HEK293T (cell line): ENCODE measurements around the gene SPRR2D.

Source experiments
- CTCF ChIA-PET: fragments of 350-600 bp; formaldehyde crosslinking; extraction: SDS; loops from one replicate; lab custom pipeline; 2021; ENCODE audit warnings: antibody characterized with exemption, inconsistent platforms; lab: Yijun Ruan, JAX
- POLR2A ChIA-PET: fragments of 350-600 bp; formaldehyde crosslinking; extraction: SDS; loops from one replicate; lab custom pipeline; 2020; ENCODE audit warnings: antibody characterized with exemption, inconsistent platforms; lab: Yijun Ruan, JAX
- DNase-seq: peaks from one replicate; pipeline ENCODE4 v3.0.0; 2012; ENCODE audit warnings: mixed read lengths; ENCODE audit errors: extremely low spot score
- ARNT ChIP-seq: fragments of 450-650 bp; IDR thresholded peaks from 2 replicates; pipeline ENCODE4 v1.6.1; 2017; ENCODE audit warnings: mild to moderate bottlenecking
- BHLHE40 ChIP-seq: fragments of 450-650 bp; IDR thresholded peaks from 2 replicates; pipeline ENCODE4 v1.6.1; 2016; ENCODE audit warnings: mild to moderate bottlenecking, moderate library complexity, borderline replicate concordance
- CTBP1 ChIP-seq: fragments of 450-650 bp; IDR thresholded peaks from 2 replicates; pipeline ENCODE4 v1.6.1; 2016; ENCODE audit warnings: borderline replicate concordance
- ELF4 ChIP-seq: fragments of 450-650 bp; IDR thresholded peaks from 2 replicates; pipeline ENCODE4 v1.6.1; 2017; ENCODE audit warnings: antibody characterized with exemption
- FOXA1 ChIP-seq: fragments of 450-650 bp; IDR thresholded peaks from 2 replicates; pipeline ENCODE4 v1.6.1; 2016; ENCODE audit warnings: mild to moderate bottlenecking
- FOXK2 ChIP-seq: fragments of 450-650 bp; IDR thresholded peaks from 2 replicates; pipeline ENCODE4 v1.6.1; 2016; ENCODE audit warnings: mild to moderate bottlenecking
- FOXM1 ChIP-seq: fragments of 450-650 bp; IDR thresholded peaks from 2 replicates; pipeline ENCODE4 v1.6.1; 2017; ENCODE audit warnings: mild to moderate bottlenecking, borderline replicate concordance
- HDGF ChIP-seq: fragments of 450-650 bp; IDR thresholded peaks from 2 replicates; pipeline ENCODE4 v1.6.1; 2017; ENCODE audit warnings: antibody characterized with exemption, borderline replicate concordance
- L3MBTL2 ChIP-seq: fragments of 450-650 bp; conservative IDR thresholded peaks from 2 replicates; pipeline ENCODE4 v1.6.1; 2016; ENCODE audit warnings: mild to moderate bottlenecking
- LEF1 ChIP-seq: fragments of 450-650 bp; IDR thresholded peaks from 2 replicates; pipeline ENCODE4 v1.6.1; 2017; ENCODE audit warnings: mild to moderate bottlenecking, borderline replicate concordance
- NFRKB ChIP-seq: fragments of 450-650 bp; IDR thresholded peaks from 2 replicates; pipeline ENCODE4 v1.6.1; 2016; ENCODE audit warnings: mild to moderate bottlenecking, moderate library complexity
- PKNOX1 ChIP-seq: fragments of 450-650 bp; IDR thresholded peaks from 2 replicates; pipeline ENCODE4 v1.6.1; 2016
- SP1 ChIP-seq: fragments of 450-650 bp; IDR thresholded peaks from 2 replicates; pipeline ENCODE4 v1.6.1; 2017
- SUZ12 ChIP-seq: fragments of 450-650 bp; IDR thresholded peaks from 2 replicates; pipeline ENCODE4 v1.6.1; 2016; ENCODE audit warnings: mild to moderate bottlenecking
- TARDBP ChIP-seq: fragments of 450-650 bp; IDR thresholded peaks from 2 replicates; pipeline ENCODE4 v1.6.1; 2016
- ZNF384 ChIP-seq: fragments of 450-650 bp; IDR thresholded peaks from 2 replicates; pipeline ENCODE4 v1.6.1; 2016

The SPRR2D gene

GRCh38 chr1:152997901-152998300 is 43.0 kb downstream of the SPRR2D start:
- TF ChIP-seq FOXK2 (no peak), NFRKB (no peak), PKNOX1 (no peak), L3MBTL2 (no peak), FOXM1 (no peak), SP1 (no peak), BHLHE40 (no peak), ARNT (no peak), LEF1 (no peak), TARDBP (no peak), SUZ12 (no peak)
- ChIA-PET POLR2A (no interaction called here), CTCF (no interaction called here)
- DNase-seq, result no peak

DNA sequence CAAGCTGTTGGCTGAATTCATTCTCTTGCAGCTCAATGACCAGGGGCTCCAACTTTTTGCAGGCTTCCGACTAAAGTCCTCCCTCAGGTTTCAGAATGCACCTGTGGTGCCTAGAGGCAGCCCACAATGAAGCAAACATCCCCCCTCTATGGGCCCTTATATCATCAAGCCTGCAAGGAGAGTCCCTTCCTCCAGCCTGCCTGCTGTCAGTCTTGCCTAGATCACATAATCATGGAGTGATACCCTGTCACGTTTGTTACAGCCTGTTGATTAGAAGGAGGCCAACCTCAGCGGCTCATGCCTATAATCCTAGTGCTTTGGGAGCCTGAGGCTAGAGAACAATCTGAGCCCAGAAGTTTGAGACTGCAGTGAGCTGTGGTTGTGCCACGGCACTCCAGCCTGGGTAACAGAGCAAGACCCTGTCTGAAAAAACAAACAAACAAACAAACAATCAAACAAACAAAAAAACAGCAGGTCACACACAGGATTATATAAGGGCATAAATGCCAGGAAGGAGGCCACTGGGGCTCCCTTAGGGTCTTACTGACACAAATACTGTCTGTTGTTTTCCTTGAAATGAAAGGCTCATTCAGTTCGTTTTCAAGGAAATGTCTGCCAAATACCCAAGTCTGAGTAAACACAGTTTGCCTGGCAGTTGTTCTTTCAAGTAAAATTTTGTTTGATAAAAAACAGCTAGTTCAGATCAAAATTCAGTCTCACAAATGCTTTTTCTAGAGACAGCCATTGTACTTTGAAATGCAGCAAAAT is 44.1 kb downstream of the SPRR2D start:
- no peak for DNase-seq
- POLR2A ChIA-PET, result no interaction called here
- TF ChIP-seq CTBP1 (no peak), ELF4 (no peak), BHLHE40 (no peak), ARNT (no peak), L3MBTL2 (no peak), ZNF384 (no peak), SUZ12 (no peak), SP1 (no peak), LEF1 (no peak), HDGF (no peak), FOXM1 (no peak), FOXA1 (no peak), FOXK2 (no peak), PKNOX1 (no peak), TARDBP (no peak), NFRKB (no peak)
- CTCF ChIA-PET, result no interaction called here

GRCh38 chr1:152995842-152996241 is 45.1 kb downstream of the SPRR2D start:
- ChIA-PET CTCF (no interaction called here), POLR2A (no interaction called here)
- DNase-seq, result no peak
- TF ChIP-seq ARNT (no peak), HDGF (no peak), FOXK2 (no peak), SP1 (no peak), L3MBTL2 (no peak), ZNF384 (no peak), BHLHE40 (no peak), LEF1 (no peak), FOXM1 (no peak), TARDBP (no peak), NFRKB (no peak), CTBP1 (no peak)

DNA sequence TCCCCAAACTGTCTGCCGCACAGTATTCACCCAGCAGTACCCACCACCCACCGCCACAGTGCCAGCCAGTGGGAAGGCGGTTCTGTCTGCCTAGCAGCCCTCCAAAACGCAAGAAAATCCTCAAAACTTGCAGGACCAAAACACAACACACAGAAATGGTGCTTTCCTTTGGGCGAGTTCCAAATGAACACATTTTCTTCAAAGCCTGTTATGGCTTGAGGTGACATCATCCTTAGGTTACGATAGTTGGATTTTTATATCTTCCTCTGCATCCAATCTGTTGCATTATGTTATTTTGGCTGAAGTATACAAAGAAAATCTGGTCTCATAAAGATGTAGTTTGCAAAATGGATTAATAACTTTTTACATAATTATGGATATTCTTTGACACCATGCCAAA is 47.7 kb downstream of the SPRR2D start:
- no peak for DNase-seq
- CTCF ChIA-PET, result no interaction called here
- POLR2A ChIA-PET, result no interaction called here
- TF ChIP-seq LEF1 (no peak), ZNF384 (no peak)
